GM18907 (cell line): ENCODE data around the gene KCTD15.
A peak's percentile ranks its signal among the peaks of the same experiment; 100 is the strongest.
"Not testable (repeated sequence)": the region's sequence is repeated elsewhere in the genome, so short reads cannot be mapped to it uniquely, and the experiment has no call there.

Source experiments
- ATAC-seq: cut with Tn5 transposase; IDR thresholded peaks from one replicate; pipeline ENCODE4 v1.9.1; 2021; ENCODE audit warnings: mild to moderate bottlenecking, moderate library complexity; ENCODE audit not compliant: unreplicated experiment

The KCTD15 gene

DNA sequence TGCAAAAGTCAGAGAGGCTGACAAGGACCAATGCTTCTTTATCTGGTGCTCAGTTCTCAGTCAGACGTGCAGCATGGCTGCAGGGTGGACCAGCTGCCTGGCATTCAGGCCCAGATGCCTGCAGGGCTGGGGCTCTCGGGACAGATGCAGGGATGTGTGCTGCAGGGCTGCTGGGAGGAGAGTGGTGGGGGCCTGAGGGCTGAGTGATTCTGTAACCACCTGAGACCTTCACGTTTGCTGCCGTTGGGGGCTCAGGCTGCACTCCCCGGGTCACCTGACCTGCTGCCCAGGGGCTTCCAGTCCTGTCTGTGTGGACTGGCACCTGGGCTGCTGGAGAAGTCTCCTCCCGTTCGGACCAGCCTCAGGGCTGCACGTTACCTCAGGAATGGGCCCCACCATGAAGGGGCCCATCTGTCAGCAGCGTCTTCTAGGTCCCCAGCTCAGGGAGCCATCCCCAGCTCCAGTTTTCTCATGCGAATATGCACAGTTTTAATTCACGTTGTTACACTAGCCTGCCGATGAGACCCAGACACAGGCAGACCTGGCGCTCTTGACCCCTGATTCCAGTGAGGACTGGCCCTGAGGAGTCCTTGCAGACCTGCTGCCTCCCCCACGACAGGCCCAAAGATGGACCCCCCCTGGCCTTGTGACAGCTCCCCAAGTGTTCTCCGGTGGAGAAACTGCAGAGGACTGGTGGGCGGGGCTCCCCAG is 16.9 kb downstream of the KCTD15 start:
- no peak for ATAC-seq

DNA sequence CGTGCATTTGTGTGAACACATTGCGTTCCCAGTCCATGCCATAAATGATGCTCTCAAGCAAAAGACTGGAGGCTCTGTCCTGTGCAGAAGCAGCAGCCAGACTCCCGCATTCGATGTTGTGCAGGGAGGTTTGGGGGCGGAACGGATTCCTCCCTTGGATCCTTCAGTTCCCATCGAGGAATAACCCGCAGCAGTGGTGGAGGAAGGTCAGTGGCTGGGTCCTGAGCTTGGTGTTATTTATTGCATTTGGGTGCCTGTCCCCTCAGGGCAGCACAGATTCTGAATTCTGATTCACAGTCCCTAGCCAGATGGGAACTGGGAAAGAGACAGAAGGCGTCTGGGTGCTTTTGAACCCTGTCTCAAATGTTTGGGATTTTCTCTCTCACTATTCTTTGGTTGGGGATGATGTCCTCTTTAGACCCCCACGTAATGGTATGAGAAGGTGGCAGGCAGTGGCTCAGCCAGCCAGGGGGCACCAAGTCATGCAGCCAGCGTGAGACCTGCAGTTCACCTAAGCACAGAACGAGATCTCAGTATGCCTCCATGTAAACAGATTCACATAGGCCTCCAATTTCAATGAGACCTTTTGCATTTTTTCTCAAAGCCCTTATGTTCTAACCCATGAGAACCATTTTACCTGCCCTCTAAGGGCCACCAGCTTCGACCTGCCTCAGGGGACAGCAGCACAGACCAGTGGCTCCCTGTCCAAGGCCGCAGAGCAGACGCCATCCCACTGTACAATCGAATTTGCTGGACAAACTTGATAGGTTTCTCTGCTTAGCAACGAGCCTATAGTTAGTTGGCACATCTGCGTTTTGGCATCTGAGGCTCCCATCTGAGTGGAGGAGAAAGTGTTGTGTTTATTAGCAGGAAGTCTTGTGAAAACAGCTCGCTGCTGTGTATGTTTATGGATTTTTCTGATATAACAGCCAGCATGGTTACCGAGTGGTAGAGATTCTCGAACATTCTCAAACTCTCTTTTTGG is 17.8 kb downstream of the KCTD15 start:
- no peak for ATAC-seq

DNA sequence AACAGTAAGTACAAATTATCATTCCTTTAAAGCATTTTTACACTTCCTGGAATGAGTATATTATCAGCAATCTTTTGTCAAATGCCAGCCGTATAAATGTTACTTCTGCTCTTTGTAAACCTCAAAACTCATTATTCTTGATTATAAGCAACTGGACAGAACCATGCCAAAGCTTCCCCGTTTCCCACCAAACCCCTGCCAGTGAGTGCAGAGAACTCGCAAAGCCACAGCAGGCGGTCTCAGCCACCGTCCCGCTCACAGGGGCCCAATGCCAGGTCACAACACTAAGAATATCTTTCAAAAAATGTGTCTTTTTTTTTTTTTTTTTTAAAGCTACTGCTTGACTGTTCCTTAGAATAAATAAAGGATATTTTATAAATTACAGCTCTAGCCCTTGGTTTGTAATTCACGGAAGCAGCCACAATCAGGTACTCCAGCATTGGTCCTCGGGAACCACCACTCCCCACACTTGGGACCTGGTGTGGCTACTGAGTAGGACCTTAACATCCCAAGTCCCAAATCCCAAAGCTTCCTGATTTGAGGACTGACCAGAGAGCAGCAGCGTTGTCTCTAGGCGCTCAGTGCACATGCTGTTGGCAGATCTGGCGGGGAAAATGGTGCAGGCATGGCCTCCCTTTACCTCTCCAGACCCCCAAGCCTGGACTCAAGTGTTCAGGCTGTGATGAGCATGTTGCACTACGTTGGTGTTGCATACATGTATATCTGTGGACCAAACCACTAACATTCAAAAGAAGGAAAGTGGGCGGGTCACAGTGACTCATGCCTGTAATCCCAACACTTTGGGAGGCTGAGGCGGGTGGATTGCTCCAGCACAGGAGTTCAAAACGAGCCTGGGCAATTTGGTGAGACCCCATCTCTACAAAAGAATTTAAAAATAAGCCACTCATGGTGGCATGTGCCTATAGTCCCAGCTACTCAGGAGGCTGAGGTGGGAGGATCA is 19.0 kb downstream of the KCTD15 start:
- ATAC-seq, result no peak

DNA sequence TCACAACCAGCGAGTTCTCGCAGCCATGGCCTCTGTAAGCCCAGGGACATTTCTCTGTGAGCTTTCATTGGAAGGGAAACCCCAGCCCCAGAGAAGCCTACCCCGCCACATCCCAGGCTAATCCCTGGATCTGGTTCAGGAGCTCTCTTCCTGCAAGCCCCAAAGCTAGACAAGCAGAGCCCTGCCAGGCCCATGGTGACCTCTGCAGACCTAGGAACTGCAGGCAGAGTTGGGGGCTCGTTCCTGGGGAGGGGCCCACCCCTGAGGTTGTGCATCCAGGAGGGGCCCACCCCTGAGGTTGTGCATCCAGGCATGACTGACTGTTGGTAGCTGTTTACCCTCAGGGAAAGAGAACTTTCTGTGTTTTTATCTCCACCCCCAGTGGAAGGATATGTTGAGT is 21.7 kb downstream of the KCTD15 start:
- no peak for ATAC-seq

DNA sequence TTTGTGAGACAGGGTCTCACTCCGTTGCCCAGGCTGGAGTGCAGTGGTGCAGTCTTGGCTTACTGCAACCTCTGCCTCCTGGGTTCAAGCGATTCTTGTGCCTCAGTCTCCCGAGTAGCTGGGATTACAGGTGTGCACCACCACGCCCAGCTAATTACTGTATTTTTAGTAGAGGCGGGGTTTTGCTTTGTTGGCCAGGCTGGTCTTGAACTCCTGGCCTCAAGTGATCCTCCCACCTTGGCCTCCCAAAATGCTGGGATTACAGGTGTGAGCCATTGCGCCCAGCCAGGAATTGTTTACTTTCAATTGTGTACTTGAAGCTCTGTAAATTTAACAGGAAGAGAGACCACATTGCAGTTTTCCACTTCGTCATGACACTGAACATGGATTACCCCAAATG is 22.4 kb downstream of the KCTD15 start:
- ATAC-seq, result not testable (repeated sequence)

DNA sequence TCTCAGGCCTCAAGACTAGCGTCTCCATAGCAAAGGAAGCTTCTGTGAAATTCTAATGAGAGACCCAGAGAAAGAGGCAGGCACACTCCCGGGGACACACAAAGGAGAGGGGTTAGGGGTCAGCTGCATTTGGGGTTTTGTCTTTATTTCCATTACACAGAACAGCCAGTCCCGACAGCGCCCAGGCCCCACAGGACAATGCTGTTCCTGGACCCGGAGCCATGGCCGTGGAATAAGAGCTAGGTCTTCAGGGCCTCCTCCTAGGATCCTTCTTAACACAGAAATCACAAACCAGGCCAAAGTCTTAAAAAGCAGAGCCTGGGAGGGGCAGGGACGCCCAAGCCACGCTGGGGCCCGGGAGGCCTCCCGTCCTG is 22.8 kb downstream of the KCTD15 start:
- ATAC-seq, result no peak

DNA sequence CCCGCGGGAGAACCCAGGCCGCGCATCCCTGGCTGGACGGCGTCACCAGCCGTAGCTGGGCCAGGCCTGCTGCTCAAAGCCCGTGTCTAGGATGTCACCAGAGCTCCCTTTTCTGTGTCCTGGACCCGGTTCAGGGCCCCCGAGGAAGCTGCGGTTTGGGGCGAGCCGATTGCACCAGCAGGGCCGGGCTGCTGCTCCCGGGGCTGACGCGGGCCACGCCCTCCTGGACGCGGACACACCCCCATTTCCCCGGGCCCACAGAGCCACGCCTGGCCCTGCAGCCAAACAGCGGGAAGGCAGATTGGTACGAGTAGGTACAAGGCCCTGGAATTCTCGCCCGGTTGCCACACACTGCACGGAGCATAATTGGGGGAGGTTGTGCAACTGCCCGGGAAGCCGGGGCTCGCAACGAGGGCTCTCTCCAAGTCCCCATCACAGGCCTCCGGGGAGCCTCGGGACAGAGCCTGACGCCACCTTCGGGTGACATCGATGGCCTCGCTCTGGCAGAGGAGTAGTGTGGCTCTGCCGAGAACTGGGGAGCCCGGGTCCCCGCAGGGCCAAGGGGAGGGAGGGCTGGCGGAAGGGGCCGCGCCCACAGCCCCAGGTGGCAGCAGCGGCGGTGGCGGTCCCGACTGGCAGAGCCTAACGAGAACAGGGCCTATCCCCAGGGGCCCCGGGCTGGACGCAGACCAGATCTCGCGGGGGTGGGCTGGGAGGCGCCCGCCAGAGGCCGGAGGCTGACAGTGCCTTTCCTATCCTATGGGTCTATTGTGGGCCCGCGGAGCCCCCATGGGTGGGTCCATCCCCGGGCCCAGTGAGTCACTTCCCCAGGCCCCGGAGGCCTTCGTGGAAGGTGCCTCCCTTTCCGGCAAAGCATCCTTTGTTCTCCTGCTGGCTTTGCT is 23.5 kb downstream of the KCTD15 start:
- peak; percentile 78 for ATAC-seq

DNA sequence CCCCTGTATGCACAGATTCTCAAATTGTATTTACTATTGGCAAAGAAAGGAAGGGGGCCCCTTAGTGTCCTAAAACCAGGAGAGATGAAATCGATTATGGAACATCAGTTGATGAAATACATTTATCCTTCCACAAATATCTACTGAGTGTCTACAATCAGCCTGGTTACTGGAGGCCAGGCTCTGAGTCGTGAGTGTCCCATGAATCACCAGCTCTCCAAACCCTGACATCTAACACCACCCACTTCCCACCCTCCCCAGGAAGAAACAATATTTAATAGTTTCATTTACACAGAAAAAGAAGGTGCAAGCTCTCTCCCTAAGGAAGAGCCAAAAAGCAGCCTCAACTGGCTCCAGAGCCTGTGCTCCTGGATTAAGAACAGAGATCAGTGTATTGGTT is 25.2 kb downstream of the KCTD15 start:
- no peak for ATAC-seq

DNA sequence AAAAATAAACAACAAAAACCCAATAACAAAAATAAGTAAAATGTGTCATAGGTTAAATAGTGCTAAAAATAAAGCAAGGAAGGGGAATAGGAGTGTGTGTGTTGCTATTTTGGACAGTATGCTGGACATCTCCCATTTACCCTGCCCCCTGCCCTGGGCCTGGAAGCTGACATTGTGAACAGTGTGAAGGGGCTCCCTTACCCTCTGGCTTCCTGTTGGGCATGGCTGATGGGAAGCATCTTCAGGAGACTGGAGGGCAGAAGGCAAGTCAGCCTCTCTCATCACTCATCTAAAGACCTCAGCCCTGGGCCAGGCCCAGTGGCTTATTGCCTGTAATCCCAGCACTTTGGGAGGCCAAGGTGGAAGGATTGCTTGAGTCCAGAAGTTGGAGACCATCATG is 26.7 kb downstream of the KCTD15 start:
- ATAC-seq, result no peak

DNA sequence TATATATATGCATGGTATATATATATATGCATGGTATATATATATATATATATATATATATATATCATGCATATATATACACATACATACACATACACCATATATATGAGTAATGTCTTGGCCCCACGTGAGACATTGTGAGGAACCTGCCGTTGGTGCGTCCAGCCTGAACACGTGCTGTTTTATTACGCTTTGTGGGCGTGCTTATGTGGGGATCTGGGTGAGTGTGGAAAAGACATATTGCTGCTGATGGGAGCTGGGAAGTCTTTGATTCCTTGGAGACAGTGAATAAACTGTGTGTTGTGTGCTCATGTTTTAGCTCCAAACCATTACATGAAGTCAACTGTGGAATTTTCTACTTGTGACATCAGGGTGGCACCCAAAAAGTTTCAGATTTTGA is 28.9 kb downstream of the KCTD15 start:
- ATAC-seq, result no peak

DNA sequence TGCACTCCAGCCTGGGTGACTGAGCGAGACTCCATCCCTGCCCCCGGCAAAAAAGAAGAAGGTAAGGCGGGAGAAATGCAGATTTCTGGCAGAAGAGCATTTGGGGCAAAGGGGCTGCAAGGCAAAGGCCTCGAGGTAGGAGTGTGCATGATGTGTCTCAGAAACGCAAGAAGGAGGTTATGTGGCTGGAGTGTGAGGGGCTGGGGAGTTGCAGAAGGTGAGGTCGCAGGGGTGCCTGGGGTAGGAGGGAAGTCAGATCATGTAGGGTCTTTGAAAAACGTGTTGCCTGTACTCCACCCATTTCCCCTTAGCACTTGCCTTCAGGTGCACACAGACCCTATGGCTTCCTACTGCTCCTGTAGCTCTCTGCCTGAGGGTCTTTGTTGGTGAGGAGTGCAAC is 29.9 kb downstream of the KCTD15 start:
- no peak for ATAC-seq

DNA sequence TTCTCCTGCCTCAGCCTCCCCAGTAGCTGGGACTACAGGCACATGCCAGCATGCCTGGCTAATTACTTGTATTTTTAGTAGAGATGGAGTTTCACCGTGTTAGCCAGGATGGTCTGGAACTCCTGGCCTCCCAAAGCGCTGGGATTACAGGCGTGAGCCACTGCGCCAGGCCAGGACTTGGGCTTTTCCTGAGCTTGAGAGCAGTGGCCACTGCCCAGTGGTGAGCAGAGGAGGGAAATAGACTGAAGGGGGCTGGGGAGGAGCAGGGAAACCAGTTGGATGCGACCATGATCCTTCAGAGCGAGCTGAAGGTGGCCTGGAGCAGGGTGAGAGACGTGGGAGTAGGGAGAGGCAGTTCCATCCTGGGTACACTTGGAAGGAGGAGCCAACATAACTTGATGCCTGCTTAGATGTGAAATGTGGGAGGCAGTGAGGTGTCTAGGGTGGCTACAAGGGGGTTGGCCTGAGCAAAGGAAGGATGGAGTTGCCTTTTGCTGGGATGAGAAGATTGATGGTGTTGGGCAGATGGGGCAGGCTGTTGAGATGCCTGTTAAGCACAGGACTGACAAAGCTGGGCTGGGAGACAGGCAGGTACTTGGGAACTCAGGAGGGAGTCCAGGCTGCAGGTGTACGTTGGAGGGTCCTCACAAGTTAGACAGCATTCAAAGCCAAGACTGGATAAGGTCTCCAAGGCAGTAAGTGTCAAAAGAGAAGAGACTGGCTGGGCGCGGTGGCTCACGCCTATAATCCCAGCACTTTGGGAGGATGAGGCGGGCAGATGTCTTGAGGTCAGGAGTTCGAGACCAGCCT is 31.8 kb downstream of the KCTD15 start:
- ATAC-seq, result no peak

DNA sequence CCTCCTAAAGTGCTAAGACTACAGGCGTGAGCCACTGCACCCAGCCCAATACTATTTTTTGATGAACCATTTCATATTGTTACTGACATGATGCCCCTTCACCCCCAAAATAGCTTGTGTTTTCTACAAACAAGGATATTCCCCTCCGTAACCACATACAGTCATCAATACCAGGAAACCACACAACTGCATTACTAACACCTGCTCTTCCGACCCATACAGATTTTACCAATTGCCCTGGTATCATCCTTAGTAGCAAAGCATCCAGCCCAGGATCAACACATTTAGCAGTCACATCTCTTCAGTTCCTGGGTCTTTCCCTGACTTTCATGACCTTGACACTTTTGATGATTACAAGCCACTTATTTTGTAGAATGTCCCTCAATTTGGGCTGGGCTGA is 33.6 kb downstream of the KCTD15 start:
- no peak for ATAC-seq

DNA sequence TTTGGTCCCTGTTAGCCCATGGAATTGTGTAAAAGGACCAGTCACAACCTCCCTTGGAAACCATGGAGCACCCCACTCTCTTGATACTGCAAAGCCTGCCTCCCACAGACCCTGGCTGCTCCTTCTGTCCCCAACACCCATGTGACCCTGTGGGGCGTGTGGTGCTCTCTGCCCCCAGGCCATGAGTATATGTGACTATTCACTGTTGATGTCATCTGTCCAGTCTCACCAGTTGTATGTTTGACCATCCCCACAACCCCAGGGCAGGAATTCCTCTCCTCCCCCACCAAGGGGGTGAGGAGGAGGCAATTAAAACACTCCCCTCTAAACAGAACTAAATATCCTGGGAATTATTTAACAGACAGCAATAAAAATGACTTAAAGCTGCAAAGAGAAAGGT is 35.2 kb downstream of the KCTD15 start:
- no peak for ATAC-seq

DNA sequence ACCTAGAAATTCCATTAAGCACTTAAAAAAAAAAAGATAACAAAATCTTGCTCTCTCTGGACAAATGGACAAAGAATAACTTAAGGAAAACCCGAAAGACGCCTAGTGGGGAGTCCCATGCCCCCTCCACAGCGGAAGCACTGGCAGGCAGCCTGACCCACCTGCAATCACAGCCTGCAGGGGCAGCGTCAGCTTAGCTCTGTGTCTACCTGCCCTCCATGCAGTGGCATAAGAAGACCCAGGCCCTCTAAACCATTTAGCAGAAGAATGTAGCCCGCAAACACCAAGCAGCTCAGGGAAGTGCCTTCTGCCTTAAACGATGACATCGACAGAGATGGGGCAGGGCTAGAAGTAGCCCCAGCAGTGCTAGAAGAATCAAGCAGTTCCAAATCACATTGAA is 36.0 kb downstream of the KCTD15 start:
- ATAC-seq, result no peak

DNA sequence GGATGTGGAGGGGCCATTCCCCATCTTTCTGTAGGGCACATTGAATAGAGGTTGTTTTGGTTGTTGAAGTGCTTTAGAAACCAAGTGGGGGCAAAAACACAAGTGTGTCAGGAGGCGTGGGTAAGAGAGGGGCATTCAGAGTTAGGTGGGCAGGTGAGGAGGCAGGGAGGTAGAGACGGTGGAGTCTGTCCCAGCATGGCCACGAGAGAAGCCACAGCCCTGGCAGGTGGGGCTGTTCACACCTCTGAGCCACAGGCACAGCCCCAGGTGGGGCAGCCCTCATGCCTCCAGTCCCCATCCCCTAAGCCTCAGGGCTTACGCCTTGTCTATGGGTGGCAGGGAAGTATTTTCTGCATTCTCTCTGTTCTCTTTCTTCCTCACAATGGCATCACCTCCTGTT is 43.7 kb downstream of the KCTD15 start:
- ATAC-seq, result no peak

DNA sequence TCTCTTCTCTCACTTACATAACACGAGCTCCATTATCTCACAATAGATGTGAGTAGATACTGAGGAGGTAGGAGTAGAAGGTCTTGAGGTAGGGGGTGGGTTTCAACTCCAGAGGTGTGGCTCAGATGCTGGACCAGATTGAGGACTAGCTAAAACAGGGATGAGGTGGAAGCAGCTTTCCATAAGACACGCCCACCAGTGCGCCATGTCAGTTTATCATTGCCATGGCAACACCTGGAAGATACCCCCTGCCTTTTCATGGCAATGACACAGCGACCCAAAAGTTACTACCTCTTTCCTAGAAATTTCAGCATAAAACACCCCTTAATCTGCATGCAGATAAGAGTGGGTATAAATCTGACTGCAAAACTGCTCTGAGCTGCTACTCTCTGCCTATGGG is 44.1 kb downstream of the KCTD15 start:
- ATAC-seq, result no peak

DNA sequence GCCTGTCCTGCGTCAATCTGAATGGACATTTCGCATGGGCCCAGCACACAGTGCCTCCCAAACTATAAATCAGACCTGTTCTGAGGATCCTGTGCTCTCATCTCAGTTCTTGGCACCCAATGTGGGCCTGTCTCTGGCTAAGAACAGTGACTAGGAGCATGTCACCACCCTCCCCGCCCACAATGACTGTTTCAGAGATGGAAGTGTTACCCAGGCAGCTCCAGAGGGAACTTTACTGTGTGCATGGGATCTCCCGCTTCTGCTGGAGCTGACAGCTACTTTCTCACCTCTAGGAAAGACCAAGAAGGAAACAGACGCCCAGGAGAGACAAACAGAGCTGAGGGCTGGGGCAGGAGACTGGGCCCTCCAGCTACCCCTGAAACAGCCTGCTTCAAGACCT is 45.0 kb downstream of the KCTD15 start:
- no peak for ATAC-seq

DNA sequence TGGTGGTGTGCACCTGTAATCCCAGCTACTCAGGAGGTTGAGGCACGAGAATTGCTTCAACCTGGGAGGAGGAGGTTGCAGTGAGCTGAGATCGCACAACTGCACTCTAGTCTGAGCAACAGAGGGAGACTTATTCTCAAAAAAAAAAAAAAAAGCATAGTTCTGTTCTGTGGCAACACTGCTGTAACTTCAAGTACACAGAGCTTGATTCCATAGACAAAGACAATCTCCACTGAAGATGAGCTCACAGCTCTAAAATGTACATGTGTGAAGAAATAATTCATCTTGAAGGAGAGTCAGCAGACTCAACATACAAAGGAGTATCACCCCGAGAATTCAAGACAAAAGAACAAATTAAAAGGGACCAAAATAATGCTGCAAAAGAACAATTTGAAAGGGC is 47.8 kb downstream of the KCTD15 start:
- no peak for ATAC-seq
